HG03139 (cell line): Measurements from ENCODE around the gene HNRNPK.
A peak's percentile ranks its signal among the peaks of the same experiment; 100 is the strongest.

ENCODE experiments used
- ATAC-seq: cut with Tn5 transposase; IDR thresholded peaks from one replicate; pipeline ENCODE4 v1.9.1; 2021; ENCODE audit not compliant: unreplicated experiment

The HNRNPK gene

DNA sequence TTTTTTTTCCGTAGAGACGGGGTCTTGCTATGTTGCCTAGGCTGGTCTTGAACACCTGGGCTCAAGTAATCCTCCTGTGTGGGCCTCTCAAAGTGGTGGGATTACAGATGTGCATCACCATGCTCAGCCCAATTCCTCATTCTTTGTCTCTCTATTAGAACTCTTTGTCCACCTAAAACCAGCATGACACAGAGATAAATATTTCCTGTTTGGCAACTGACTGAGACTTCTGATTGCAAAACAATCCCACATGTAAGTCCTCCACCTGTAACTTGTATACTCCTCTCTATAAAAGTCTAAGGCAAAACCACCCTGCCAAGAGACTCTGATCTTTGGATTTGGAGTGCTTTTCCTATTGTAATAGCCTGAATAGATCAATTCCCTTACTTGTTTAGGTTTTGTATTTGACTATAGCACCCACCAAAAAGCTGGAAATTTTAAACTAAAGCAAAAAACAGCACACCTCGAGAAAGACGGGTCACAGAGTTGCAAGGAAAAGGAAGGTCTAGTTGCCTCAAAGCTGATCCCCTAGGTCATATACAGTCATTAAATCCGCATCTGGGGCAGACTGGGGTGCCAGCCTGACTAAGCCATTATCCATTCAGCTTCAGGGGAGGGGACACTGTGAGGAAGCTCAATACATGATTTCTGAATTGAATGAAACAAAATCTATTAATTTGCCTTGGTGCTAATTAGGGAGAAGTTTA lies 45.3 kb downstream of the HNRNPK start:
- ATAC-seq = no peak

DNA sequence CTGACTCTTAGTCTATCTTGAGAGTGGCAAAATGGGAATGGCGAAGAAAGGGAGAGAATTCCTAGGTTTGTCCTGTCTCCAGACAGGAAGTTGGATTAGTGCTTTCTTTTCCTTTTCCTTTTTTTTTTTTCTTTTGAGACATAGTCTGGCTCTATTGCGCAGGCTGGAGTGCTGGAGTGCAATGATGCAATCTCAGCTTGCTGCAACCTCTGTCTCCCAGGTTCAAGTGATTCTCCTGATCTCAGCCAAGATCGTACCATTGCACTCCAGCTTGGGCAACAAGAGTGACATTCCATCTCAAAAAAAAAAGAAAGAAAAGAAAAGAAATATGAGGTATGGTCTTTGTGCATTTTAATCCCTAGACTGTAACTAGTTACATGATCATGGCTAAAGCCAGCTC lies 46.2 kb downstream of the HNRNPK start:
- no peak for ATAC-seq

DNA sequence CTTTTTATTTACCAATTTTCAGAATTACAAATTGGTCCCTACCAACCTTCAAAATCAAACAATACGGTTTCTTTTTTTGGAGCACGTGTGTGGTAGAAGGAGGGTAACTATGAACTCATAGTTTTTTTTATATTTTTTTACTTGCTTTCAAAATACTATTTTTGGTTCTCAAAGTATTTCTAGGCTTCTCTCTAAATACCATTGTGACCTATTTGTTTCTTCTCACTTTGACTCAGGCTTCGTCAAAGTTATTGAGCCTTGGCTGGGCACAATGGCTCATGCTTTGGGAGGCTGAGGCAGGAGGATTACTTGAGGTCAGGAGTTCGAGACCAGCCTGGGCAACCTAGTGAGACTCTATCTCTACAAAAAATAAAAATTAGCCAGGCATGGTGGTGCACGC lies 47.2 kb downstream of the HNRNPK start:
- no peak for ATAC-seq

DNA sequence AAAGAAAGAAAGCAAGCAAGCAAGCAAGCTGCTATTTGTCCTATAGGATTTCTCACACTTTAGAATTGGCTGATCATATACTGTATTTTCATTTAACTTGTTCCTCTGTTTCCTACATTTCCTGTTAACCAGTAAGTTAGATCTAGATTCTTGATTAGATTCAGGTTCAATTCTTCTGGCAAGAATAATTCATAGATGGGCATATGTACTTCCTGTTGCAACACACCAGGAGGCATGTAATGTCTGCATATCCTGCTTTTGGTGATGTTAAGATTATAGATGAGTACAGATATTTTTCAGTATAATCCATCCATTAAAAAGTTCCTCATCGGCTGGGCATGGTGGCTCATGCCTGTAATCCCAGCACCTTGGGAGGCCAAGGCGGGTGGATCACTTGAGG lies 48.0 kb downstream of the HNRNPK start:
- ATAC-seq = no peak

DNA sequence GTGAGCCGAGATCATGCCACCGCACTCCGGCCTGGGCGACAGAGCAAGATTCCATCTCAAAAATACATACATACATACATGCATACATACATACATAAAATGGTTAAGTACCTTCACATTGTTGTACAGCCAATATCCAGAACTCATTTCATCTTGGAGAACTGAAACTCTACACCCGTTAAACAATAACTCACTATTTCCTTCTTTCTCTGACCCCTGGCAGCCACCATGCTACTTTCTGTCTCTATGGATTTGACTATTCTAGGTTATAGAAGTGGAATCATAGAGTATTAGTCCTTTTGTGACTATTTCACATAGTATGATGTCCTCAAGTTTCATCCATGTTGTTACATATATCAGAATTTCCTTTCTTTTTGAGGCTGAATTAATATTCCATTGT lies 49.1 kb downstream of the HNRNPK start:
- ATAC-seq = no peak

DNA sequence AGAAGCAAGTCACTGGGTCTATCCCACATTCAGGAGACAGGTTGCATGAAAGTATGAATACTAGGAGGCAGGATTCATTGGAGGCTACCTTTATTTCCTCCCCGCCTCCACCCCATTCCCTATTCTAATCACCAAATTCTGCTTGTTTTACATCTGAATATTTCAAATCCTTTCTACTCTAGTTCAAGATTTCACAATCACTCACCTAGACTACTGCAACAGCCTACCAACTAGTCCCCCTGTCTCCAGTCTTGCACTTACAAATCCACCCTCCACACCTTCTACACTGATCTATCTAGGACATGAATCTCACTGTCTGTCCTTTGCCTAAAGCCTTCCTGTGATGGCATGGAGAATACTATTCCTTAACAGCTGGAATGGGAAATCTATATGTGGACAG lies 52.4 kb downstream of the HNRNPK start:
- ATAC-seq = no peak

DNA sequence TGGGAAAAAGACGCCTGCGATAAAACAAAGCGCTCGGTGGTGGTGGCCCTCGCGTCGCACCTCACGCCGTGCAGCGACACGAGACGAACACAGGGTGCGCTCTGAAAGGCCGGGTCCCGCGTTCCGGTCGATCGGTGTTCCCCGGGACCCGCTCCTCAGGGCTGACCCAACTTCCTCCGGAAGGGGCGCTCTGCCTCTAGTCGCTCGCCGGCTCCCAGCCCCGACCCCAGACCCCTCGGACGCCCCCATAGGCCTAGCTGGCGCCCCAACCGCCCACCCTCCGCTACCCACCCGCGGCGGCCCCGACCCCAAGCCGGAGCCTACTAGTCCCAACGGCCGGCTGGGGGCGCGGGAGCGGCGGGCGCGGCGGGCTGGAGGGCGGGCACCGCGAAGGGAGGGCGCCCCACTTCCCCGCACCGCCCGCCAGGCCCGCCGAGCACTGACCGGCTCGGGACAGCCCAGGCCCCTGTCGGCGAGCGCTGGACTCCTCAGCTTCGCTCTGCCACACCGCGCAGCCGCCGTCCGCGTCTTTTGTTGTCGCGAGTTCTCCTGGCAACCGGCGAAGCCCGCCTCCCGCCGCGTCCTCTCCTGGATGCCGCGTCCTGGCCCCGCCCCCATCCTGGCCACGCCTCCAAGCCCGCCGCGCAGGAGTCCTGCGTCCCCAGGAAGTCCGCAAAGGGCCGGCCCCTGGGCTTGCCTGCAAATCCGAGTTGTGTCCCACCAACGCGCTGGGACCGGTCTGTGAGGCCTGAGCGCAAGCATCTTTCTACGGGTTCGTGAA lies 58.9 kb downstream of the HNRNPK start, which contains the start of gene KIF27:
Gene KIF27, minus strand, starts transcription at position 506 of the 781 bp plus-strand sequence. CDS start 5,841 bp downstream, outside the sequence.
- peak; percentile 90 for ATAC-seq

DNA sequence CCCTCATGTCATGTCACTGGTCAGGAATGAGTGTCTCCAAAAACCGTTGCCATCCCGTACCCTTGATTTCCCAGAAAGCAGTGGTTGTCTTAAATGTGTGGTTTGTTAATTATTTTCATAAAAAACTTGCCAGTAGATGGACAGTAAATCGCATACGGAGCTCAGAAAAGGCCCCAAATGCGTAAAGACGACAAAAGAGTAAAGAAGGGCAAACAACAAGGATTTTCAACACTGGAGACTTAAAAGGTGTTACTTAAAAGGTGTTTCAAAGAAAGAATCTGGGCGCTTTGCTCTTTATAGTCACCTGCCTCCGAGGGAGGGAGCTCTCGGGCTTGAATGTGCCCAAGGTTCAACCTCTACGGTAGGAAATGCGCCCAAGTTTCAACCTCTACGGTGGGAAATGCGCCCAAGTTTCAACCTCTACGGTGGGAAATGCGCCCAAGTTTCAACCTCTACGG lies 59.5 kb downstream of the HNRNPK start:
- ATAC-seq = peak; percentile 7

DNA sequence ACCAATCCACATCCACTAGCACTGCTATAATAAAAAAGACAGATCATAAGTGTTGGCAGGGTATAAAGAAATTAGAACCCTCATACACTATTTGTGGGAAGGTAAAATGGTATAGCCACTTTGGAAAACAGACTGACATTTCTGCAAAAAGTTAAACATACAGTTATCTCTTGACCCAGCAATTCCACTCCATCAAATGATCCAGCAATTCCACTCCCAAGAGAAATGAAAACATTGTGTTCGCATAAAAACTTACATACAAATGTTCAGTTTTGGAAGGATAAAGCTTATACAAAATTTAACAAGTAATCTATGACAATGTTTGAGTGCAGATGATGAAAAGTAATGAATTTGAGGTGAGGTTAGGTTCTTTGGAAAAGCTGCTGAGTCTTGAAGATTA lies 60.9 kb downstream of the HNRNPK start:
- no peak for ATAC-seq
